Chondrocyte (in vitro differentiated cells): Measurements from ENCODE around the gene TOX2. TPM values are rescaled to one million over a fixed set of nuclear protein-coding genes. Genes with fewer than 3 reads are reported as not detected.

ENCODE experiments used
- DNase-seq: peaks from one replicate; pipeline ENCODE4 v3.0.0; 2021; ENCODE audit warnings: mixed read lengths, low spot score
- H3K27ac Mint-ChIP-seq: one replicate; pipeline ENCODE4 v1.8.0; 2021; ENCODE audit warnings: mild to moderate bottlenecking, moderate library complexity, mixed read lengths; ENCODE audit not compliant: unreplicated experiment
- H3K27me3 Mint-ChIP-seq: 2 replicates; pipeline ENCODE4 v1.8.0; 2021; ENCODE audit warnings: low read depth, mixed read lengths
- H3K36me3 Mint-ChIP-seq: 2 replicates; pipeline ENCODE4 v1.8.0; 2021; ENCODE audit warnings: low read depth, mixed read lengths
- H3K4me1 Mint-ChIP-seq: 2 replicates; pipeline ENCODE4 v1.8.0; 2021; ENCODE audit warnings: low read depth, mild to moderate bottlenecking, mixed read lengths
- H3K4me3 Mint-ChIP-seq: one replicate; pipeline ENCODE4 v1.8.0; 2021; ENCODE audit warnings: mild to moderate bottlenecking, moderate library complexity, mixed read lengths; ENCODE audit not compliant: unreplicated experiment
- H3K9me3 Mint-ChIP-seq: 2 replicates; pipeline ENCODE4 v1.8.0; 2021; ENCODE audit warnings: low read depth, mixed read lengths
- CTCF ChIP-seq: fragments of 200-600 bp; sonication (generic); IDR thresholded peaks from 2 replicates; pipeline ENCODE4 v1.5.0; 2021; ENCODE audit warnings: antibody characterized with exemption, mild to moderate bottlenecking, moderate library complexity
- total RNA-seq: library from RNA; stranded (reverse); gene quantifications from 3 replicates; pipeline ENCODE4 v1.2.1, GENCODE V29; 2021

TOX2 gene
- total RNA-seq, 1 donor from 2014 or later: 0.12 TPM

DNA sequence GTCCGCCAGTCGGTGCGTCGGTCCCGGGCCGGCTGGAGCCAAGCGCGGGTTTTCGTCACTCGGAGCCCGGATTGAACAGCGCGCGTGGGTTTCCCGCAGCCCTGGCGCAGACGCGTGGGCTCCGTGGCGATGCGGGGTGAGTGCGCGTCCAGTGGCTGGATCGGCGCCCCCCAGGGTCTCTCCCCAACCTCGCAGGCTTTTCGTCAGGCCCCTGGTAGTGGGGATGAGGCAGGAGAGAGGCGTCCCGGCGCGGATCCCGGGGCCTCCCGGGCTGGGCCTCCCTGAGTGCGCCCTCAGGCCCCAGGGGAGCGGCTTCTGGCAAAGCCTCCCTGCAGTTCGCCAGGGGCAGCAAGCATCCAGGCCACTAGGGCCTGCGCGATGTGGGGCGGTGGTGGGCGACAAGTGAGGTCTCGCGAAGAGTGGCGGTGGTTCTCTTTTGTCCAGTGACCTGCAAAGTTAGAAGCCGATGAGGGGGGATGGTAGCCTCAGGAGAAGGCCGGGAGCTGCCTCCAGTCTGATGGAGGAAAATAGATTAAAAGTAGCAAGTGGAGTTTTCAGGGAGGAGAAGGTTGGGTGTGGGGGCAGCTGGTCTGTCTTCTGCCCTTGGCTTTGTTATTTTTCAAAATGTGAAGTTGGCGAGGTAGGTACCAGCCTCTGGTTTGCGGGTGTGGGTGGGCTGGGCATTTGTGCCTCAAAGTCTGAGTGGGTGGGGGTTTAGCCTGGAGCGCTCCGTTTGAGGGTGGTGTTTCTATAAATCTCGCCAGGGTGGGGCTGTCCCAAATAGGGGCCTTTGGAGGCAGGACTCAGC, 1.6 kb downstream of the TOX2 start:
- H3K4me3 Mint-ChIP-seq: peak overlapping the region; percentile 71
- H3K9me3 Mint-ChIP-seq: peaks cover 21% of the 10 kb centered on the region
- H3K27me3 Mint-ChIP-seq: peaks cover 70% of the 10 kb centered on the region
- peaks cover 9% of the 10 kb centered on the region for H3K36me3 Mint-ChIP-seq
- no peak for TF ChIP-seq CTCF
- peaks cover 16% of the 10 kb centered on the region for H3K4me1 Mint-ChIP-seq
- H3K27ac Mint-ChIP-seq: no peak overlapping the region
- DNase-seq: no peak

DNA sequence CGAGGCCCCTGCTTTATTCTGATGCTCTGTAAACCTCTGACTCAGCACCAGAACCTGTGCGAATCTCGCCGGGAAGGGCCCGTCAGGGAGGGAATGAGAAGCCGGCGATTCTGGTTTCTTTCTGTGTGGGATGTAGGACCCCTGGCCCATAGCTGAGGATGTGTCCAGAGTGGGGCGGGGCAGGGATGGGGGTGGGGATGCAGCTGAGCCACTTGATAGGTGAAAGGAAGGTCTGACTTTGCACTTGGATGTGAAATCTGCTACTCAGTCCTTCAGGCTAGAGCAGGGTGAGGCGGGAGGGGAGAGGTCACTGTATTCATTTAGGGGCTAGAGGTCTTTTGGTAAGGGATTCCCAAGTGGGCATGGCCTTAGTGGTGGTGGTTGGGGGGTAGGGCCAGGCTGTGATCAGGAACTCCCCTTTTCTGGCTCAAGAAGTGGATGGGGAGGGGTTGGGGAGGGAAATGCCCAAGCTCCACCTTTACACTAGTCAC, 2.3 kb downstream of the TOX2 start:
- Mint-ChIP-seq H3K9me3 (peaks cover 18% of the 10 kb centered on the region), H3K4me1 (peaks cover 16% of the 10 kb centered on the region), H3K36me3 (peaks cover 9% of the 10 kb centered on the region), H3K4me3 (no peak overlapping the region), H3K27ac (no peak overlapping the region), H3K27me3 (peaks cover 75% of the 10 kb centered on the region)
- no peak for DNase-seq
- TF ChIP-seq CTCF: no peak

DNA sequence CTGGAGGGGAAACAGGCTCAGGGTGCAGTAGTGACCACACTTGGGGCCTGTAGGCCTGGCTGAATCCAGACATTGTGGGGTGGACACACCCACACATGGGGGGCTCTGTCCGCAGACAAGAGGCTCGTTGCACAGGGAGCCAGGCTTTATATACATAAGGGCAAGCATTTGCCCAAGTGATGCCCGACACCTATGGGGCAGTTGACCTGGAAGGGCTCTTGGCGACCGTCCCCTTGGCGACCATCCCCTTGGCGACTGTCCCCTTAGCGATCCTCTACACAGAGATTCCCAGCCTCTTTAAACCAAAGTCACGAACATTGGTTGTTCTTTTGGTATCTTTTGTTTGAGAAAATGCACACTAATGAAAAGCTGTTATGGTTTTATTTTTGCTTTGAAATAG, 2.7 kb downstream of the TOX2 start:
- no peak overlapping the region for H3K4me3 Mint-ChIP-seq
- no peak for DNase-seq
- TF ChIP-seq CTCF: no peak
- H3K27me3 Mint-ChIP-seq: peaks cover 78% of the 10 kb centered on the region
- no peak overlapping the region for H3K27ac Mint-ChIP-seq
- peaks cover 16% of the 10 kb centered on the region for H3K4me1 Mint-ChIP-seq
- H3K9me3 Mint-ChIP-seq: peaks cover 14% of the 10 kb centered on the region
- peaks cover 9% of the 10 kb centered on the region for H3K36me3 Mint-ChIP-seq

GRCh38 chr20:43919686-43920403, 5.2 kb downstream of the TOX2 start:
- H3K27me3 Mint-ChIP-seq: peaks cover 85% of the 10 kb centered on the region
- no peak for TF ChIP-seq CTCF
- H3K36me3 Mint-ChIP-seq: peaks cover 2% of the 10 kb centered on the region
- no peak overlapping the region for H3K27ac Mint-ChIP-seq
- no peak for DNase-seq
- H3K4me3 Mint-ChIP-seq: no peak overlapping the region
- no peaks in the 10 kb centered on the region for H3K9me3 Mint-ChIP-seq
- H3K4me1 Mint-ChIP-seq: peaks cover 16% of the 10 kb centered on the region

- H3K36me3 Mint-ChIP-seq: no peaks in the 10 kb centered on the region
- peaks cover 81% of the 10 kb centered on the region for H3K27me3 Mint-ChIP-seq
- H3K4me1 Mint-ChIP-seq: peaks cover 7% of the 10 kb centered on the region
- no peak for TF ChIP-seq CTCF
- no peak overlapping the region for H3K27ac Mint-ChIP-seq
- no peak overlapping the region for H3K4me3 Mint-ChIP-seq
- H3K9me3 Mint-ChIP-seq: no peaks in the 10 kb centered on the region
- DNase-seq: no peak
These were observed 6.1 kb downstream of the TOX2 start for GRCh38 chr20:43920797-43921196.
